ENCODE data around the gene NACC2.
A peak's percentile ranks its signal among the peaks of the same experiment; 100 is the strongest.

NACC2 gene

GRCh38 chr9:136020206-136020605, 74.9 kb downstream of the NACC2 start:
- no peak for DNase-seq

DNA sequence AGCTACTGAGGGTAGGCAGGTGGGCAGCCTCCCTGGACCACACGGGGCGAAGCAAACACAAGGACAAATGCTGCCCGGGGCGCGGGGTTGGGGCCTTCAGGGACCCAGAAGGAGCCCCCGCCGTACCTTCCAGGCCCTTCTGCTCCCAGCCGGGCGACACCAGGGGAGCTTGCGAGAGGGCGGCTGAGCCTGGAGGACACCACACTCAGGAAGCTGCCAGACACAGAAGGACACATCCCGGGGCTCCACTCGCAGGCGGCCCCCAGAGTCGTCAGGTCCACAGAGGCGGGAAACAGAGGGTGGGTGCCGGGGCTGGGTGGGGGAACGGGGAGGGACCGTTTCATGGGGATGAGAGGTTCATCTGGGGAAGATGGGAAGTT, 75.4 kb downstream of the NACC2 start:
- DNase-seq, result no peak

GRCh38 chr9:136019041-136019680, 75.9 kb downstream of the NACC2 start:
- no peak for DNase-seq

- DNase-seq, result no peak
These were observed 76.6 kb downstream of the NACC2 start for GRCh38 chr9:136018257-136019031.

- DNase-seq, result no peak
These were observed 77.5 kb downstream of the NACC2 start for GRCh38 chr9:136017289-136018190.

GRCh38 chr9:136016572-136017288, 78.4 kb downstream of the NACC2 start:
- DNase-seq, result no peak

GRCh38 chr9:136015656-136016571, 79.2 kb downstream of the NACC2 start:
- DNase-seq, result peak; percentile 17

DNA sequence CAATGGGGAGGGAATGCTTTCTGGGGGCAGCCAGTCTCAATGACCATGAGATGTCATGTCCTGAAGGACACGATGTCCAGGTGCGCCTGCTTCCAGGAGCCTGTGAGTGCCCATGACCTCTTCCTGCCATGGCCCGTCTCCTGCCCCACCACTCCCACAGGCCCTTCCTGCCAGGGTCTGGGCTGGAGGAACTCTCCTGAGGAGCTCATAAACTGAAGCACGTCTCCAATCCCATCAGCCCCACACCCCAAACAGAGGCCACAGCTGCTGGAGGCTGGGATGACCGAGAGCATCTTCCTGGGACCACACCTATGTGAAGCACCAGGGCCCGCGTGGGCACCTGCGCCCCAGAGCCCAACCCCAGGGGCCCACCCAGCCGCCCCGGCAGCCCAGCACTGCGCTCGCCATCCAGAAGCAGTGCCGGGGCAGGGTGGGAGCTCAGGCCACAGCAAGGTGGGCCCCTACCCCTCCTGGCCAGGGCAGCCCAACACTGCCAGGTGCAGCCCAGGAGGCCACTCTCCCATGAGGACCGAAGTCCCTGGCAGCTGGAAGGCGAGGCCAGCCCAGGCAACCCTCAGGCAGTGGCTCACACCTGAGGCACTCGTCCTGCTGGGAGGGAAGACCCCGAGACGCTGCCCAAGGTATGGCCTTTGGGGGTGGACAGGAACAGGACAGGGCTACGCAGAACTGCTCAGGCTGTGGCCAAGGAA, 80.0 kb downstream of the NACC2 start:
- peak; percentile 8 for DNase-seq

DNA sequence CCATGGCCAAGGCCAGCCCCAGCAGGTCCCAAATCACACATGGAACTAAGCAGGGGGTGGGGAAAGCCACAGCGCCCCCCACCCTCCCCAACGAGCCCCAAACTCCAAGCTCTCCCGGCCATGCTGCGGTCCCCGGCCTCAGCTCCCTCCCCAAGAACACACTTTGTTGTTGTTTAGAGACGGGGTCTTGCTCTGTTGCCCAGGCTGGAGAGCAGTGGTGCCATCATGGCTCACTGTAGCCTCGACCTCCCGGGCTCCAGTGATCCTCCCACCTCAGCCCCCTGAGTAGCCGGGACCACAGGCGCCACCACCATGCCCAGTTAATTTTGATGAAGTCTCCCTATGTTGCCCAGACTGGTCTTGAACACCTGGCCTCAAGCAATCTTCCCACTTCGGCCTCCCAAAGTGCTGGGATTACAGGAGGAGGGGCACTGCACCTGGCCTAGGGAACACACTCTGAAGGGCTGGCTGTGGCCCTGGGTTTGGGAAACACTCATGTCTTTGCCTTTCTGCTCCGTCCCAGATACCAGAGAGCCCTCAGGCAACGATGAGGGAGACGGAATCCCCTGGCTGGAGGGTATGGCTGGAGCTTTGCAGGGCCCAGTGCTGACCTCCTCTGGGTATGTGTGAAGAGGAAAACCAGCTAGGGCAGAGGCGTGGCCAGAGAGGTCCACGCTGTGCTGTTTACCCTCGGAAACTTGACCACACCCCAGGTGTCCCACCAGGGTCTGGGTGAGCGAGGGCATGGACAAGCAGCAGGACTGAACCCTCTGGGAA, 80.8 kb downstream of the NACC2 start:
- DNase-seq, result no peak

- no peak for DNase-seq
These were observed 81.5 kb downstream of the NACC2 start for GRCh38 chr9:136013524-136014034.

DNA sequence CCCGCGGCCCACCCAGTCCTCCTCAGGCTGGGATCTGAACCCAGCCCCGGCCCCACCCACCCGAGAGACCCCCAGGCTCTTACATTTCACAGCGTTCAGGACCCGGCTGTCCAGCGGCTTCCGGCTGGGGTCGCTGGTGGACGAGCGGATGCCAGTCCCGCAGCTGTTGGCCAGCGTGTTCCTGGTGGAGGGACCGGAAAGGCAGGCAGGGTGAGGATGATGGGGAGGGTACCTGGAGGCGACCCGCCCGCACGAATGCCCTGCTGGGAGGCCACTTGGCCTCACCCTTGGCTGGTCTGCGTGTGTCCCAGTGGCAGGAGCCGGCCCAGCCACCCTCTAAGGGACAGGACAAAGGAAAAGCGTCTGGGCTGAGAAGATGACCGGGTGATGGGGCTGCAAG, 82.0 kb downstream of the NACC2 start:
- DNase-seq, result no peak

DNA sequence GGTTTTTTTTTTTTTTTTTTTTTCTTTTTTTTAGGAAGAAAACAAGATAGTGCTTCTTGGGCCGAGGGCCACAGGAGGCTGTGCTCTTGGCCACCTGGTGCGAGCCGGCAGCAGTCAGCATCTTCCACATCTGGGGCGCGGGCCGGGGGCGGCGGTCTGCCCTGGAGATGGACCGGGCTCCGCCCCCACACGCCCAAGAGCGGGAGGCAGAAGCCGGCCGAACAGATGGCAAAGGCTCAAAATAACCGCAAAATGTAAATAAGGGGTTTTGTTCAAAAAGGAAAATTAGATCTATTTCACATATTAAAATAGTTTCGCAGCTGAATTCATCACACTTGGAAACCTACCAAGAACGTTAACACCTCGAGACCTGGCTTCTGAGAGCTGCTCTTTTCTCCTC, 82.4 kb downstream of the NACC2 start:
- DNase-seq, result no peak

DNA sequence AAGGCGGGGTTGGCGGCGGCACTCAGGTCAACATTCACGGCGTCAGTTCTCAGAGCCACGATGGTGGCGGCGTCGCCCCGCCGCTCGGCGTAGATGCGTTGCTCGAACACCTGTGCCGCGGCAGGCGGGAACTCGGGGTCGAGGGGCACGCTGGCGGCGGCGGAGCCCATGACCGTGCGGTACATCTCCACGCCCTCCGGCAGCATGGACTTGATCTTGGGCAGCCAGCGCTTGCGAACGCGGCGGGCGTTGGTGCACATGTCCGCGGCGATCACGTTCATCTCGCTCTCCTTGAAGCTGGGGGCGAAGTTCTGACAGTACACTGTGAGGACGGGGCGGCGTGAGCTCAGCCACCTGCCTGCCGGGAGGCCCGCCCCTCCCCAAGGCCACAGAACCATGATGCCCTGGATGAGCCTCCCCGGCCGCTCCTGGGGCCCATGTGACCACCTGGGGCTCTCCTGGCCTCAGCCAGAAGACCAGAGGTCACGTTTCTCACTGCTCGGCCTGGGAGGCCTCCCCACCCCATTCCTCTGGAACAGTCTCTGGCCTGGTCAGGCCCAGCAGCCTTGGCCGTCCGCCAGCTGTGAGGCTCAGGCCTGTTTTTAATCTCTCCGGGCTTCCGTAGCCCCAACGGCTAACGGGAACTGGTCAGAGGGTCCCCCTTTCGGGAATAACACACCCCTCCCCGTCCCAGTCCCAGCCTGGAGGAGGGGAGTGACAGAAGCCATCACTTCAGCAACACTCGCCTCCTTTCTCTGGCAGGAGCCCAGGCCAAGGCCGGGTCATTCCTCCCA, 83.2 kb downstream of the NACC2 start:
- DNase-seq, result no peak

DNA sequence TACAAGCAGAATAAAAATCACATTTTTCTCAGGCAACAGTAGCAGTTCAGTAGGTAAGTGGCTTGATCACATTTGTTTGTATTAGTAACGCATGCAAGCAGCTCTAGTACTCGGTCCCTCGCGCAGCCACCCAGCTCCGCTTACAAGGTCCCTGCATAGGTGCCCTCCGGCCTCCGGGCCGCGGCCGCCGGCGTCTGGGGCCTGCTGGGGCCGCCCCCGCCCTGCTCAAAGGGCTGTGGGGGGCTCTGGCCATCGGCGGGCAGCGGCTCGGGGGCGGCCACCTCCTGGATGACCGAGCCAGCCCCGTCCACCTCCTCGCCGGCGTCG, 83.8 kb downstream of the NACC2 start:
- DNase-seq, result no peak

- DNase-seq, result no peak
These were observed 84.3 kb downstream of the NACC2 start for GRCh38 chr9:136010615-136011361.

- no peak for DNase-seq
These were observed 84.9 kb downstream of the NACC2 start for GRCh38 chr9:136010176-136010575.

- no peak for DNase-seq
These were observed 85.6 kb downstream of the NACC2 start for GRCh38 chr9:136009516-136009915.

DNA sequence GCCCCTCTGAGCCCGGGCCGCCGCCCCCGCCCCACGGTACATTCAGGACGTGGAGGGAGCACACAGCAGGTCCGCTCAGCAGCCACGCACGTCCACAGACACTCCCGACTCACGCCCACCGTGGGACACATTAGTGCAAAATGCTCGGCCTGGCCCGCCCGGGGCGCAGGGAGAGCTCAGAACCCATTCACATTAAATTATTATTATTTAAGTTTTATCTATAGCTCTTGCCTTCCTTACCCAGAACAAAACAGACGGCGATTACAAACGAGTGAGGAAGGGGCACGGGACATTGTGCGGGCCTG, 86.4 kb downstream of the NACC2 start:
- DNase-seq, result no peak
